ENCODE data around the gene EFNA5.
"Not testable (repeated sequence)": the region's sequence is repeated elsewhere in the genome, so short reads cannot be mapped to it uniquely, and the experiment has no call there.

The EFNA5 gene

GRCh38 chr5:107365320-107366109 lies 305.2 kb downstream of the EFNA5 start:
- no peak for DNase-seq (ENCODE audit: low spot score)

GRCh38 chr5:107364443-107365319 lies 306.1 kb downstream of the EFNA5 start:
- no peak for DNase-seq (ENCODE audit: low spot score)

- DNase-seq (ENCODE audit: low spot score), result no peak
Measured at GRCh38 chr5:107363768-107364167, 307.0 kb downstream of the EFNA5 start.

- no peak for DNase-seq (ENCODE audit: low spot score)
Measured at GRCh38 chr5:107361945-107362344, 308.8 kb downstream of the EFNA5 start.

- no peak for DNase-seq (ENCODE audit: low spot score)
Measured at GRCh38 chr5:107359916-107360234, 310.9 kb downstream of the EFNA5 start.

GRCh38 chr5:107359033-107359915 lies 311.5 kb downstream of the EFNA5 start:
- DNase-seq (ENCODE audit: low spot score), result no peak

GRCh38 chr5:107356891-107357290 lies 313.8 kb downstream of the EFNA5 start:
- DNase-seq (ENCODE audit: low spot score), result no peak

- no peak for DNase-seq (ENCODE audit: low spot score)
Measured at GRCh38 chr5:107352576-107352975, 318.2 kb downstream of the EFNA5 start.

- not testable (repeated sequence) for DNase-seq (ENCODE audit: low spot score)
Measured at GRCh38 chr5:107346580-107346979, 324.2 kb downstream of the EFNA5 start.

- DNase-seq (ENCODE audit: low spot score), result no peak
Measured at GRCh38 chr5:107342371-107342770, 328.4 kb downstream of the EFNA5 start.

GRCh38 chr5:107341376-107342084 lies 329.2 kb downstream of the EFNA5 start:
- no peak for DNase-seq (ENCODE audit: low spot score)

GRCh38 chr5:107340631-107341030 lies 330.1 kb downstream of the EFNA5 start:
- no peak for DNase-seq (ENCODE audit: low spot score)

- no peak for DNase-seq (ENCODE audit: low spot score)
Measured at GRCh38 chr5:107338335-107338734, 332.4 kb downstream of the EFNA5 start.

GRCh38 chr5:107337281-107337680 lies 333.5 kb downstream of the EFNA5 start:
- DNase-seq (ENCODE audit: low spot score), result no peak

- no peak for DNase-seq (ENCODE audit: low spot score)
Measured at GRCh38 chr5:107331882-107332281, 338.9 kb downstream of the EFNA5 start.

- DNase-seq (ENCODE audit: low spot score), result no peak
Measured at GRCh38 chr5:107331312-107331711, 339.4 kb downstream of the EFNA5 start.

- DNase-seq (ENCODE audit: low spot score), result no peak
Measured at GRCh38 chr5:107330903-107331302, 339.8 kb downstream of the EFNA5 start.

- no peak for DNase-seq (ENCODE audit: low spot score)
Measured at GRCh38 chr5:107329850-107330249, 340.9 kb downstream of the EFNA5 start.

All from putamen (tissue), 1 donor.